Coronary artery (tissue), 2 donors: ENCODE results near the gene UBE2I.

ENCODE experiments used
- DNase-seq: peaks from one replicate; pipeline ENCODE4 v3.0.0-alpha.2; 2017; ENCODE audit warnings: low spot score
- H3K27ac ChIP-seq, 2 donors: fragments of 200-600 bp; sonication (generic); one replicate each; pipeline ENCODE4 v1.5.1; 2016 to 2019
- H3K4me3 ChIP-seq: fragments of 200-600 bp; sonication (generic); 2 replicates; pipeline ENCODE4 v1.5.1; 2016; ENCODE audit warnings: mild to moderate bottlenecking, moderate library complexity
- CTCF ChIP-seq: fragments of 200-600 bp; sonication (generic); IDR thresholded peaks from one replicate; pipeline ENCODE4 v1.5.1; 2019; ENCODE audit warnings: antibody characterized with exemption

Gene UBE2I

DNA sequence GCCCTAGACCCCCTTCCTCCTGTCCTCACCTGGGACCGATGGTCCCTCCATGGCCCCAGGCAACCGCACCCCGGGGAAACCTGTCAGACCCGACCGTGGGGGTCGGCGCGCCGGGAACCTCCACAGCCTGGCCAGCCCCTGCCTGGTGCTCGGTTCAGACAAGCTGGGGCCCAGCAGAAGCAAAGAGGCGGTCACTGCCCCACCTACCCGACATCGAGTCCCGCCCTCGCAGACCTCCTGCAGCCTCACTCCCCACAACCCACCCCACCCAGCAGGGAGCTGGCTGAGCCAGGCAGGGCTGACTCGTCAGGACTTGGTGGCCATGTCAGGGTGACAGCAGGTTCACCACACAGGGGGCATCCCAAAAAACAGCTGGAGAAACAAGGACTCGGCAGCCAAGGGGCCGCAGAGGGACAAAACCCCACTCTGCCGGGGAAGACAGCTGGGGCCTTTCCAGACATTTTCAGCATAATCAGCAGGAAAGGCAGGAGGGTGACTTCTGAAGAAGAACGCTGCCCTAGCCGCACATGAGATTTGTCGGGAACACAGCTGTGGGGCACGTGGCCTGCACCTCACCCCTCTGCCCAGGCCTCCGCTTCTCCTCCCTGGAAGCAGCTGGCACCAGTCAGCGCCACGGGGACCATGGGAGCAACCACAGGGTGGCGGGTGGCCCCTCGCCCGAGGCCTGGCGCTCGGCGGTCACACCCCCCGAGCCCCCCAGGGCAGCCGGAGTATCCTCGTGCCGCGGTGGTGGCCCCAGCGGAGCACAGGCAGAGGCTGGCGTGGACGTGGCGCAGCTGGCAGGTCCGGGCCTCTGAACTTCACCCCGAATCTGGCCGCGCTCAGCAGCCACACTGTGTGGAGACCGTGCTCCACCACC, 65.2 kb downstream of the UBE2I start:
- no peak for DNase-seq
- no peak overlapping the region for H3K27ac ChIP-seq
- H3K4me3 ChIP-seq, result no peak overlapping the region
- no peak for TF ChIP-seq CTCF

DNA sequence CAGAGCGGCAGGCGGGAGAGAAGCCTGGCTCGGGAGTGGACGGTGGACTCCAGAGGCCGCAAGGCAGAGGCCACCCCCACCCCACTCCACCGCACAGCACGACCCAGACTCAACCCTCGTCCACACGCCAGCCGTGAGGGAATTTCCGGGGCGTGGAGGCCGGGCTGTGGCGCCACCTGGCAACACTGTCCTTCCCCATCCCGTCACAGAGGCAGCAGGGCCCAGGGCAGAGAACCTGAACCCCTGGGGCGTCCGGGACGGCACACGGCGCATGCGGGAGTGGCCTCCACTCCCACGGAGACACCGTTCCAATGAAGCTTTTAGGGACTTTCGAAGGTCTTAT, 65.8 kb downstream of the UBE2I start:
- TF ChIP-seq CTCF, result no peak
- no peak overlapping the region for H3K4me3 ChIP-seq
- DNase-seq, result no peak
- H3K27ac ChIP-seq, result no peak overlapping the region

- no peak for DNase-seq
- H3K27ac ChIP-seq, result no peak overlapping the region
- TF ChIP-seq CTCF, result no peak
- no peak overlapping the region for H3K4me3 ChIP-seq
Measured at GRCh38 chr16:1375741-1376410, 66.4 kb downstream of the UBE2I start.
